ENCODE data around the gene IFITM2. TPM values are rescaled to one million over a fixed set of nuclear protein-coding genes. Genes with fewer than 3 reads are reported as not detected.
"Not testable (repeated sequence)": the region's sequence is repeated elsewhere in the genome, so short reads cannot be mapped to it uniquely, and the experiment has no call there.

Gene IFITM2
- total RNA-seq, 4 donors from 2014 or later, result 83.2 to 318 (median 92.9) TPM

GRCh38 chr11:330307-330693 is 22.7 kb downstream of the IFITM2 start:
- 84 to 88% methylated on average over 14 of the region's 14 CpGs for WGBS, 2 donors
- Histone ChIP-seq H3K27ac (no peak overlapping the region), H3K36me3 (no peaks in the 10 kb centered on the region), H3K9me3 (no peaks in the 10 kb centered on the region), H3K27me3 (no peaks in the 10 kb centered on the region), H3K4me1 (peaks cover 20 to 28% of the 10 kb centered on the region in 2 donors), H3K4me3 (replicated peaks in 1 of 3) (no peak overlapping the region)
- no peak for TF ChIP-seq POLR2A (IDR thresholded peaks at IDR 0.05)
- TF ChIP-seq, protein P1, sequence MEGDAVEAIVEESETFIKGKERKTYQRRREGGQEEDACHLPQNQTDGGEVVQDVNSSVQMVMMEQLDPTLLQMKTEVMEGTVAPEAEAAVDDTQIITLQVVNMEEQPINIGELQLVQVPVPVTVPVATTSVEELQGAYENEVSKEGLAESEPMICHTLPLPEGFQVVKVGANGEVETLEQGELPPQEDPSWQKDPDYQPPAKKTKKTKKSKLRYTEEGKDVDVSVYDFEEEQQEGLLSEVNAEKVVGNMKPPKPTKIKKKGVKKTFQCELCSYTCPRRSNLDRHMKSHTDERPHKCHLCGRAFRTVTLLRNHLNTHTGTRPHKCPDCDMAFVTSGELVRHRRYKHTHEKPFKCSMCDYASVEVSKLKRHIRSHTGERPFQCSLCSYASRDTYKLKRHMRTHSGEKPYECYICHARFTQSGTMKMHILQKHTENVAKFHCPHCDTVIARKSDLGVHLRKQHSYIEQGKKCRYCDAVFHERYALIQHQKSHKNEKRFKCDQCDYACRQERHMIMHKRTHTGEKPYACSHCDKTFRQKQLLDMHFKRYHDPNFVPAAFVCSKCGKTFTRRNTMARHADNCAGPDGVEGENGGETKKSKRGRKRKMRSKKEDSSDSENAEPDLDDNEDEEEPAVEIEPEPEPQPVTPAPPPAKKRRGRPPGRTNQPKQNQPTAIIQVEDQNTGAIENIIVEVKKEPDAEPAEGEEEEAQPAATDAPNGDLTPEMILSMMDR (IDR thresholded peaks at IDR 0.05), result no peak
- DNase-seq, result no peak
- intact Hi-C loops (cut with DNase I), result no loop called here

- intact Hi-C loops (cut with DNase I), result no loop called here
Observed at GRCh38 chr11:330694-331357, 23.2 kb downstream of the IFITM2 start.

DNA sequence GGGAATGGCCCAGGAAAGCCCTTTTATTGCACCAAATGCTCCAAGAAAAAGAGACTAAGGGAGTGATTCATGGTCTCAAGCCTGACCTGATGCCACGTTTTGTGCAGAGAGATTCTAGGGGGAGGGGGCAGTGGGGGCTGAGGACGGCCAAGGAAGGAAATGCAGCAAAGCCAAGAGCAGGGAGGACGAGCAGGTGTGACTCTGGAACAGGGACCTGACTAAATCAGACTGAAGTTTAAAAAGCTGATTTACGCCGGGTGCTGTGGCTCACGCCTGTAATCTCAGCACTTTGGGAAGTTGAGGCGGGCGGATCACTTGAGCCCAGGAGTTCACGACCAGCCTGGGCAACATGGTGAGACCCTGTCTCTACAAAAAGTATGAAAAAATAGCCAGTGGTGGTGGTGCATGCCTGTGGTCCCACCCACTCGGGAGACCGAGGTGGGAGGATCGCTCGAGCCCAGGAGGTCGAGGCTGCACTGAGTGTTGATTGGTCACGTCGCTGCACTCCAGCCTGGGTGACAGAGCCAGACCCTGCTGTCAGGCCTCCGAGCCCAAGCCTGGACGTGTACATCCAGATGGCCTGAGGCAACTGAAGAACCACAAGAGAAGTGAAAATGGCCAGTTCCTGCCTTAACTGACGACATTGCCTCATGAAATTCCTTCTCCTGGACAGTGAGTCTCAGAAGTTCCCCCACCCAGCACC is 23.9 kb downstream of the IFITM2 start:
- TF ChIP-seq, protein P1 (IDR thresholded peaks at IDR 0.05), result no peak
- no peak for TF ChIP-seq POLR2A (IDR thresholded peaks at IDR 0.05)
- no peak overlapping the region for H3K4me3 ChIP-seq (replicated peaks in 1 of 3)
- peaks cover 9 to 26% of the 10 kb centered on the region in 2 donors for H3K4me1 ChIP-seq
- 92 to 95% methylated on average over 19 of the region's 19 CpGs for WGBS, 2 donors
- intact Hi-C loops (cut with DNase I), result no loop called here
- H3K36me3 ChIP-seq, result no peaks in the 10 kb centered on the region
- H3K27ac ChIP-seq, result no peak overlapping the region
- no peak for DNase-seq
- H3K9me3 ChIP-seq, result no peaks in the 10 kb centered on the region
- H3K27me3 ChIP-seq, result no peaks in the 10 kb centered on the region

More at GRCh38 chr11:330694-331357, 23.2 kb downstream of the IFITM2 start:
- Histone ChIP-seq H3K4me1 (peaks cover 16 to 29% of the 10 kb centered on the region in 2 donors), H3K36me3 (no peaks in the 10 kb centered on the region), H3K27ac (no peak overlapping the region), H3K4me3 (replicated peaks in 1 of 3) (no peak overlapping the region), H3K9me3 (no peaks in the 10 kb centered on the region), H3K27me3 (no peaks in the 10 kb centered on the region)
- WGBS, 2 donors, result 86 to 92% methylated on average over 17 to 27 of the region's 34 CpGs
- DNase-seq, result no peak
- TF ChIP-seq, protein P1 (IDR thresholded peaks at IDR 0.05), result no peak
- TF ChIP-seq POLR2A (IDR thresholded peaks at IDR 0.05), result no peak

DNA sequence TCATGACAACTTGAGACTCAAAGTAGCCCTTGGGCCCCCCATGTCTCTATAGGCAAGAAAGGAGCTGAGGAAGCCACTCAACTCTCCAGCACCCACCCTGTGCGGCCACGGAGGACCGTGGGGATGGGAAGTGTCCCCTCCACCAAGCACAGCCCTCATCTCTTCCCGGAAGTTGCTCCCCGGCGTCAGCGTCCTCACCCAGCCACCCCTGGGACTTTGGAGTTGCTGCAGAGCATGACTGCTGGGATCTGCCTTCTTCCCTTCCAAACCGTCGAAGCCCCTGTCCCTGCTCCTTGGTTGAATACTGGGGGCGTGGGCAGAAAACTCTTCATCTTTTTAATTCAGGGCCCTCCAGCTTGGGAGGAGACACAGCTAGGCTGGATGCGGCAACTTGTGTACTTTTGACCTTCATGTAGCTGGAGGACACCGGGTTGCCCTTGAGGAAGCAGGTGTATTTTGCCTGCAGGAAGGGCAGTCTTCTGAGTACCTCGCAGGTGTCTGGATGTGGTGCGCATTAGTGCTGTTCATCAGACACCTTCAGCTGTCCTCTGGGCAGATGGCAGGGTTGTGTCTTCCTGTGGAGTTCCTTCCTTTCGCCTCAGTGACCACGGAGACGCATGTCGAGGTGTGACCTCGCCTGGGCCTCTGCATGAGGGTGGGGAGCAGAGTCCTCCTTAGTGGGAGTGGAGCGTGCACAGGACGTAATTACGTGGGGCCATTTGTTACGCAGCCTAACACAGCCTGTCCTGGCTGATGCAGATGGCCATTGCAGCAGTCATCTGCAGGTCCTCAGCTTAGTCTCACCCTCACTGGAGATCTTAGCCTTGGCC is 25.2 kb downstream of the IFITM2 start:
- Histone ChIP-seq H3K27ac (no peak overlapping the region), H3K9me3 (no peaks in the 10 kb centered on the region), H3K27me3 (no peaks in the 10 kb centered on the region), H3K36me3 (no peaks in the 10 kb centered on the region), H3K4me1 (peaks cover 0 to 13% of the 10 kb centered on the region in 2 donors), H3K4me3 (replicated peaks in 1 of 3) (no peak overlapping the region)
- TF ChIP-seq, protein P1 (IDR thresholded peaks at IDR 0.05), result no peak
- TF ChIP-seq POLR2A (IDR thresholded peaks at IDR 0.05), result no peak
- intact Hi-C loops (cut with DNase I), result no loop called here
- no peak for DNase-seq
- WGBS, 2 donors, result 90 to 91% methylated on average over 23 of the region's 23 CpGs

- H3K27me3 ChIP-seq; intact Hi-C loops (cut with DNase I); H3K36me3 ChIP-seq; H3K27ac ChIP-seq; DNase-seq; H3K9me3 ChIP-seq; H3K4me3 ChIP-seq (replicated peaks in 1 of 3): not testable (repeated sequence)
- H3K4me1 ChIP-seq, result peaks cover 0 to 11% of the 10 kb centered on the region in 2 donors
- WGBS, 2 donors, result 86 to 89% methylated on average over 17 of the region's 17 CpGs
Observed at GRCh38 chr11:333616-334263, 26.1 kb downstream of the IFITM2 start.

Measured in thyroid gland (tissue), 4 donors.